IMR-90 (cell line): ENCODE measurements around the gene ARR3. TPM values are rescaled to one million over a fixed set of nuclear protein-coding genes. Genes with fewer than 3 reads are reported as not detected.

Experiments used
- ATAC-seq: fragments of 200-7000 bp; cut with Tn5 transposase; 2 replicates; pipeline ENCODE4 v1.9.1; 2020; ENCODE audit warnings: low read depth, mild to moderate bottlenecking, moderate library complexity
- BruUV-seq: library from RNA; stranded (reverse); fragments of 400-500 nt; replicated peaks from 2 replicates; lab custom pipeline; 2021; lab: Mats Ljungman, UMichigan
- CTCF ChIA-PET: fragments of 300-600 bp; formaldehyde crosslinking; extraction: SDS; loops from one replicate; lab custom pipeline; 2021; ENCODE audit warnings: antibody characterized with exemption; lab: Yijun Ruan, JAX
- POLR2A ChIA-PET: fragments of 300-600 bp; sonication (Branson Sonifier 250); formaldehyde crosslinking; loops from one replicate; lab custom pipeline; 2022; ENCODE audit warnings: antibody characterized with exemption; ENCODE audit not compliant: unreplicated experiment; lab: Charles Lee
- DNase-seq: peaks from one replicate; pipeline ENCODE4 v3.0.0; 2013
- H2AFZ ChIP-seq: replicated peaks from 2 replicates; pipeline ENCODE3; 2013; ENCODE audit warnings: low read length, mild to moderate bottlenecking; ENCODE audit not compliant: poor library complexity
- H2AK5ac ChIP-seq: 2 replicates; pipeline ENCODE4 v1.6.1; 2013; ENCODE audit warnings: low read depth, low read length, inconsistent platforms
- H2AK9ac ChIP-seq: replicated peaks from 2 replicates; pipeline ENCODE3; 2013; ENCODE audit warnings: mild to moderate bottlenecking, low read depth, low read length, moderate library complexity; ENCODE audit not compliant: poor library complexity
- H2BK120ac ChIP-seq: 2 replicates; pipeline ENCODE4 v1.6.1; 2013; ENCODE audit warnings: low read depth, low read length, inconsistent platforms
- H2BK15ac ChIP-seq: 3 replicates; pipeline ENCODE4 v1.6.1; 2013; ENCODE audit warnings: low read depth, low read length, inconsistent platforms
- H2BK20ac ChIP-seq: 2 replicates; pipeline ENCODE4 v1.6.1; 2013; ENCODE audit warnings: low read depth, mild to moderate bottlenecking, inconsistent platforms, low read length, moderate library complexity
- H2BK5ac ChIP-seq: 2 replicates; pipeline ENCODE4 v1.6.1; 2013; ENCODE audit warnings: mild to moderate bottlenecking, low read depth, low read length, inconsistent platforms; ENCODE audit not compliant: poor library complexity, severe bottlenecking
- H3K14ac ChIP-seq: replicated peaks from 2 replicates; pipeline ENCODE4 v1.6.1; 2013; ENCODE audit warnings: low read depth, low read length, inconsistent platforms
- H3K18ac ChIP-seq: 2 replicates; pipeline ENCODE4 v1.6.1; 2013; ENCODE audit warnings: low read depth, low read length, control low read depth
- H3K23ac ChIP-seq: 2 replicates; pipeline ENCODE4 v1.6.1; 2013; ENCODE audit warnings: low read depth, low read length, inconsistent platforms
- H3K27ac ChIP-seq: 2 replicates; pipeline ENCODE4 v1.5.1; 2013; ENCODE audit warnings: mild to moderate bottlenecking, control low read depth, low read length; ENCODE audit not compliant: insufficient read depth
- H3K27me3 ChIP-seq: 2 replicates; pipeline ENCODE4 v1.6.1; 2013; ENCODE audit warnings: low read length; ENCODE audit not compliant: control insufficient read depth, insufficient read depth
- H3K36me3 ChIP-seq: 2 replicates; pipeline ENCODE4 v1.6.1; 2013; ENCODE audit warnings: low read length, mixed read lengths; ENCODE audit not compliant: control insufficient read depth, insufficient read depth
- H3K4ac ChIP-seq: 2 replicates; pipeline ENCODE4 v1.6.1; 2013; ENCODE audit warnings: low read depth, low read length, inconsistent platforms
- H3K4me1 ChIP-seq: 2 replicates; pipeline ENCODE4 v1.6.1; 2013; ENCODE audit warnings: low read length, mixed read lengths; ENCODE audit not compliant: control insufficient read depth, insufficient read depth
- H3K4me2 ChIP-seq: 2 replicates; pipeline ENCODE4 v1.6.1; 2013; ENCODE audit warnings: low read depth, mild to moderate bottlenecking, control low read depth, low read length, moderate library complexity
- H3K4me3 ChIP-seq: 2 replicates; pipeline ENCODE4 v1.5.1; 2013; ENCODE audit warnings: low read depth, mild to moderate bottlenecking, control low read depth, low read length, moderate library complexity; ENCODE audit not compliant: insufficient read depth
- H3K56ac ChIP-seq: 2 replicates; pipeline ENCODE4 v1.6.1; 2013; ENCODE audit warnings: low read length, inconsistent platforms; ENCODE audit not compliant: insufficient read depth; ENCODE audit errors: extremely low read depth
- H3K79me1 ChIP-seq, 2 experiments: 2 replicates each; pipeline ENCODE4 v1.6.1; 2013; ENCODE audit warnings: low read length in 2 of 2, inconsistent platforms in 1 of 2, low read depth in 1 of 2
- H3K9ac ChIP-seq: 2 replicates; pipeline ENCODE4 v1.6.1; 2013; ENCODE audit warnings: low read depth, low read length, control low read depth
- H3K9me1 ChIP-seq: 2 replicates; pipeline ENCODE4 v1.6.1; 2013; ENCODE audit warnings: low read length, inconsistent platforms; ENCODE audit not compliant: insufficient read depth
- H3K9me3 ChIP-seq: 2 replicates; pipeline ENCODE4 v1.6.1; 2013; ENCODE audit warnings: low read length; ENCODE audit not compliant: control insufficient read depth, insufficient read depth
- H4K20me1 ChIP-seq: 2 replicates; pipeline ENCODE4 v1.6.1; 2013; ENCODE audit warnings: low read length, inconsistent platforms; ENCODE audit not compliant: insufficient read depth
- H4K5ac ChIP-seq: 2 replicates; pipeline ENCODE4 v1.6.1; 2013; ENCODE audit warnings: mild to moderate bottlenecking, low read depth, low read length, control low read depth
- H4K8ac ChIP-seq, 2 experiments: 2 replicates each; pipeline ENCODE4 v1.6.1; 2013; ENCODE audit warnings: low read depth in 2 of 2, low read length in 2 of 2, control low read depth in 1 of 2, inconsistent platforms in 1 of 2
- H4K91ac ChIP-seq: 2 replicates; pipeline ENCODE4 v1.6.1; 2013; ENCODE audit warnings: low read depth, low read length, inconsistent platforms; ENCODE audit not compliant: insufficient read depth
- MXI1 ChIP-seq: IDR thresholded peaks from 2 replicates; pipeline ENCODE4 v1.6.1; 2012; ENCODE audit warnings: low read depth, mild to moderate bottlenecking, low read length, moderate library complexity, borderline replicate concordance
- NFE2L2 ChIP-seq: fragments of 150-350 bp; IDR thresholded peaks from 2 replicates; pipeline ENCODE4 v1.6.1; 2016; ENCODE audit warnings: low read depth, mild to moderate bottlenecking, low read length
- POLR2A ChIP-seq: IDR thresholded peaks from 2 replicates; pipeline ENCODE4 v1.6.1; 2012; ENCODE audit warnings: mild to moderate bottlenecking, low read depth, low read length
- RCOR1 ChIP-seq: IDR thresholded peaks from 2 replicates; pipeline ENCODE4 v1.6.1; 2012; ENCODE audit warnings: mild to moderate bottlenecking, low read length, improper control_type of control experiment; ENCODE audit not compliant: insufficient replicate concordance
- RFX5 ChIP-seq: IDR thresholded peaks from 2 replicates; pipeline ENCODE4 v1.8.0; 2012; ENCODE audit warnings: low read depth, mild to moderate bottlenecking, low read length, moderate library complexity
- SMC3 ChIP-seq: fragments of 150-350 bp; IDR thresholded peaks from 2 replicates; pipeline ENCODE4 v1.6.1; 2016; ENCODE audit warnings: low read depth, mild to moderate bottlenecking, antibody characterized with exemption, low read length, moderate library complexity
- USF2 ChIP-seq: fragments of 150-350 bp; IDR thresholded peaks from 2 replicates; pipeline ENCODE4 v1.6.1; 2017; ENCODE audit warnings: mild to moderate bottlenecking, antibody characterized with exemption, low read length, low read depth
- WGBS, 2 experiments: methylation state at CpG; one replicate each; pipeline versions ENCODE4 v1.1.5 to v1.1.7; 2013; ENCODE audit warnings: missing lambda C conversion rate in 2 of 2; ENCODE audit not compliant: insufficient read length in 1 of 2; ENCODE audit errors: extremely low coverage in 2 of 2; 5-methylcytosine and 5-hydroxymethylcytosine counted together
- dilution Hi-C: fragments of 300-500 bp; cut with HindIII; formaldehyde crosslinking; loops from one replicate; pipeline ENCODE4 v1.14.3; 2018; ENCODE audit warnings: low sequenced_read_pairs; ENCODE audit not compliant: unreplicated experiment
- in situ Hi-C: fragments of 300-500 bp; cut with MboI; formaldehyde crosslinking; loops from 3 replicates; pipeline ENCODE4 v1.14.3; 2019; ENCODE audit warnings: low sequenced_read_pairs, inconsistent platforms, mixed read lengths
- intact Hi-C: fragments of 100-400 bp; cut with micrococcal nuclease; formaldehyde crosslinking; loops from 2 replicates; pipeline ENCODE4 v1.10.0; 2022
- polyA plus RNA-seq, 3 experiments: library from polyadenylated mRNA; depleted of rRNA; stranded (reverse); fragments of >200 nt; gene quantifications; 2 replicates each; pipeline ENCODE4 v1.2.3, GENCODE V29; 2012; ENCODE audit warnings: low replicate concordance in 1 of 3
- total RNA-seq: library from RNA; depleted of rRNA; stranded (reverse); fragments of >200 nt; gene quantifications from 2 replicates; pipeline ENCODE4 v1.2.3, GENCODE V29; 2012

Gene ARR3
- total and polyA plus RNA-seq, 2 of the 4 experiments (the other 2 are of a cell fraction): not detected

- ATAC-seq (peak; percentile 37; the same call in 1 of the 2 replicates), DNase-seq (peak; percentile 52)
- Histone ChIP-seq H3K18ac (no peak overlapping the region), H3K9me1 (no peaks in the 10 kb centered on the region), H3K27ac (no peak overlapping the region; the same call in 1 of the 2 replicates), H4K5ac (no peak overlapping the region), H3K4me1 (no peaks in the 10 kb centered on the region), H2BK5ac (no peak overlapping the region), H2AK5ac (no peak overlapping the region), H2BK15ac (no peak overlapping the region), H3K14ac (no peak overlapping the region), H3K23ac (no peak overlapping the region), H3K9ac (no peak overlapping the region), H4K91ac (no peak overlapping the region), H2AFZ (no peak overlapping the region), H3K36me3 (no peaks in the 10 kb centered on the region), H3K56ac (no peak overlapping the region), H3K9me3 (no peaks in the 10 kb centered on the region), H2BK20ac (no peak overlapping the region), H3K4me3 (no peak overlapping the region), H4K8ac (no peak overlapping the region), H3K27me3 (no peaks in the 10 kb centered on the region), H4K20me1 (no peaks in the 10 kb centered on the region), H3K4me2 (peak overlapping the region; percentile 86), H2AK9ac (no peak overlapping the region), H3K79me1 (no peaks in the 10 kb centered on the region; a peak in 2 of 4 replicates), H2BK120ac (no peak overlapping the region), H3K4ac (no peak overlapping the region)
- no CpG with 5 or more reads among the region's 3 CpGs for WGBS, 2 experiments
- dilution Hi-C loops: no loop called here
- in situ Hi-C loops: no loop called here
- CTCF ChIA-PET: no interaction called here
- intact Hi-C loops: no loop called here
- BruUV-seq: no TSS peak
- POLR2A ChIA-PET: no interaction called here
- TF ChIP-seq MXI1 (no peak), POLR2A (no peak), NFE2L2 (no peak), SMC3 (no peak), RCOR1 (no peak), RFX5 (no peak), USF2 (no peak)
Observed at GRCh38 chrX:70301716-70302115, 33.6 kb downstream of the ARR3 start.
